HEK293 (cell line): Measurements from ENCODE around the gene NIPBL.

Experiments used
- CTCF ChIA-PET: fragments of 350-600 bp; formaldehyde crosslinking; extraction: SDS; loops from one replicate; lab custom pipeline; 2021; ENCODE audit warnings: antibody characterized with exemption; lab: Yijun Ruan, JAX
- POLR2A ChIA-PET: fragments of 300-600 bp; formaldehyde crosslinking; extraction: SDS; loops from one replicate; lab custom pipeline; 2020; ENCODE audit warnings: antibody characterized with exemption, inconsistent platforms; lab: Yijun Ruan, JAX
- H3K27ac ChIP-seq: fragments of 200-500 bp; sonication (Bioruptor generic); 2 replicates; pipeline ENCODE4 v1.5.1; 2014; ENCODE audit warnings: low read depth, low read length, control low read depth, inconsistent platforms; ENCODE audit errors: extremely low read depth
- H3K36me3 ChIP-seq, 2 experiments: fragments of 200-500 bp in 1 of 2; sonication (Bioruptor generic) in 1 of 2; 1 replicate in 1 of 2; 2 replicates in 1 of 2; pipeline ENCODE4 v1.5.1; 2014 to 2017; ENCODE audit warnings: inconsistent platforms in 2 of 2, low read length in 2 of 2; ENCODE audit not compliant: control insufficient read depth in 2 of 2, insufficient read depth in 1 of 2
- H3K4me1 ChIP-seq: fragments of 200-500 bp; sonication (Bioruptor generic); 2 replicates; pipeline ENCODE4 v1.5.1; 2014; ENCODE audit warnings: mild to moderate bottlenecking, low read length, inconsistent platforms; ENCODE audit not compliant: control insufficient read depth, insufficient read depth
- H3K4me3 ChIP-seq: 2 replicates; pipeline ENCODE4 v1.5.1; 2011; ENCODE audit warnings: low read depth, mild to moderate bottlenecking, control low read depth, low read length, moderate library complexity
- H3K9me3 ChIP-seq: fragments of 200-500 bp; sonication (Bioruptor generic); 2 replicates; pipeline ENCODE4 v1.5.1; 2014; ENCODE audit warnings: low read depth, low read length, inconsistent platforms; ENCODE audit not compliant: control insufficient read depth, insufficient read depth
- GFI1B ChIP-seq: fragments of 450-650 bp; formaldehyde crosslinking; IDR thresholded peaks from 2 replicates; pipeline ENCODE4 v1.5.1; 2016; ENCODE audit warnings: missing biosample characterization, missing genetic modification characterization
- MEIS1 ChIP-seq: sonication (generic); formaldehyde crosslinking; IDR thresholded peaks from 2 replicates; pipeline ENCODE4 v1.8.1; 2022; ENCODE audit warnings: missing genetic modification reagents, mild to moderate bottlenecking, borderline replicate concordance
- OVOL3 ChIP-seq: fragments of 450-650 bp; formaldehyde crosslinking; IDR thresholded peaks from 2 replicates; pipeline ENCODE4 v1.5.1; 2016; ENCODE audit warnings: missing biosample characterization, missing genetic modification characterization
- PRDM6 ChIP-seq: fragments of 450-650 bp; formaldehyde crosslinking; IDR thresholded peaks from 2 replicates; pipeline ENCODE4 v1.5.1; 2017; ENCODE audit warnings: missing biosample characterization, missing genetic modification characterization
- REST ChIP-seq: fragments of 450-650 bp; formaldehyde crosslinking; IDR thresholded peaks from 2 replicates; pipeline ENCODE4 v1.5.1; 2016; ENCODE audit warnings: missing biosample characterization, missing genetic modification characterization
- SCRT2 ChIP-seq: fragments of 450-650 bp; formaldehyde crosslinking; IDR thresholded peaks from 2 replicates; pipeline ENCODE4 v1.5.1; 2016; ENCODE audit warnings: missing biosample characterization, missing genetic modification characterization
- ZBTB1 ChIP-seq: fragments of 450-650 bp; formaldehyde crosslinking; IDR thresholded peaks from 2 replicates; pipeline ENCODE4 v1.5.1; 2016; ENCODE audit warnings: missing biosample characterization, missing genetic modification characterization
- ZBTB21 ChIP-seq: fragments of 450-650 bp; formaldehyde crosslinking; IDR thresholded peaks from 2 replicates; pipeline ENCODE4 v1.5.1; 2017; ENCODE audit warnings: missing biosample characterization, missing genetic modification characterization
- ZNF10 ChIP-seq: fragments of 450-650 bp; formaldehyde crosslinking; IDR thresholded peaks from 2 replicates; pipeline ENCODE4 v1.5.1; 2017; ENCODE audit warnings: missing biosample characterization, missing genetic modification characterization
- ZNF112 ChIP-seq: fragments of 450-650 bp; formaldehyde crosslinking; IDR thresholded peaks from 2 replicates; pipeline ENCODE4 v1.5.0; 2017; ENCODE audit warnings: missing biosample characterization, missing genetic modification characterization
- ZNF140 ChIP-seq: fragments of 450-650 bp; formaldehyde crosslinking; IDR thresholded peaks from 2 replicates; pipeline ENCODE4 v1.5.1; 2016; ENCODE audit warnings: missing biosample characterization, missing genetic modification characterization
- ZNF202 ChIP-seq: fragments of 450-650 bp; formaldehyde crosslinking; IDR thresholded peaks from 2 replicates; pipeline ENCODE4 v1.5.1; 2016; ENCODE audit warnings: missing biosample characterization, missing genetic modification characterization, borderline replicate concordance
- ZNF274 ChIP-seq, 2 experiments: fragments of 200-500 bp in 1 of 2; fragments of 450-650 bp in 1 of 2; sonication (Bioruptor generic) in 1 of 2; formaldehyde crosslinking in 1 of 2; IDR thresholded peaks; 2 replicates each; pipeline versions ENCODE4 v1.5.1 to v1.6.1; 2014 to 2016; ENCODE audit warnings: borderline replicate concordance in 1 of 2, inconsistent platforms in 1 of 2, low read length in 1 of 2, missing biosample characterization in 1 of 2, missing genetic modification characterization in 1 of 2
- ZNF423 ChIP-seq: fragments of 450-650 bp; formaldehyde crosslinking; IDR thresholded peaks from 2 replicates; pipeline ENCODE4 v1.5.1; 2016; ENCODE audit warnings: missing biosample characterization, missing genetic modification characterization
- ZNF529 ChIP-seq: fragments of 450-650 bp; formaldehyde crosslinking; IDR thresholded peaks from 2 replicates; pipeline ENCODE4 v1.5.1; 2017; ENCODE audit warnings: missing genetic modification characterization, missing biosample characterization; ENCODE audit not compliant: insufficient replicate concordance
- ZNF555 ChIP-seq: fragments of 450-650 bp; formaldehyde crosslinking; conservative IDR thresholded peaks from 2 replicates; pipeline ENCODE4 v1.5.1; 2017; ENCODE audit warnings: missing biosample characterization, mild to moderate bottlenecking, missing genetic modification characterization, inconsistent platforms
- ZNF664 ChIP-seq: fragments of 450-650 bp; formaldehyde crosslinking; IDR thresholded peaks from 2 replicates; pipeline ENCODE4 v1.5.1; 2016; ENCODE audit warnings: missing biosample characterization, missing genetic modification characterization
- ZNF747 ChIP-seq: fragments of 450-650 bp; formaldehyde crosslinking; IDR thresholded peaks from 2 replicates; pipeline ENCODE4 v1.5.1; 2016; ENCODE audit warnings: missing biosample characterization, missing genetic modification characterization
- ZNF791 ChIP-seq: fragments of 450-650 bp; formaldehyde crosslinking; IDR thresholded peaks from 2 replicates; pipeline ENCODE4 v1.5.1; 2016; ENCODE audit warnings: missing biosample characterization, missing genetic modification characterization
- ZNF792 ChIP-seq: fragments of 450-650 bp; formaldehyde crosslinking; IDR thresholded peaks from 2 replicates; pipeline ENCODE4 v1.5.1; 2016; ENCODE audit warnings: missing biosample characterization, missing genetic modification characterization
- ZSCAN16 ChIP-seq: fragments of 450-650 bp; formaldehyde crosslinking; IDR thresholded peaks from 2 replicates; pipeline ENCODE4 v1.5.1; 2016; ENCODE audit warnings: missing biosample characterization, missing genetic modification characterization
- TF ChIP-seq, protein P1 (sequence below): fragments of 450-650 bp; formaldehyde crosslinking; IDR thresholded peaks from 2 replicates; pipeline ENCODE4 v1.5.1; 2017; ENCODE audit warnings: missing biosample characterization, missing genetic modification characterization

Gene NIPBL

GRCh38 chr5:36894954-36895353 is 18.4 kb downstream of the NIPBL start:
- Histone ChIP-seq H3K36me3 (no peaks in the 10 kb centered on the region), H3K4me1 (peaks cover 16% of the 10 kb centered on the region), H3K27ac (no peak overlapping the region), H3K9me3 (no peaks in the 10 kb centered on the region), H3K4me3 (no peak overlapping the region)
- POLR2A ChIA-PET: no interaction called here
- CTCF ChIA-PET: interaction anchor here (0.6 to 1.0 kb wide), 2 partner anchors 155 to 1119 kb away, joined by 3 to 4 read pairs; no protein-coding TSS in a partner anchor
- TF ChIP-seq ZNF112 (tag by site-specific recombination): no peak
- no peak for TF ChIP-seq OVOL3 (tag by site-specific recombination)
- TF ChIP-seq ZNF529 (tag by site-specific recombination): no peak
- 0 out of 2 replicates have a peak, but pooled peaks have one; percentile 31 for TF ChIP-seq SCRT2 (tag by site-specific recombination)
- no peak for TF ChIP-seq ZNF274 (IDR thresholded peaks at IDR 0.05; ENCODE audit: low read length)
- TF ChIP-seq ZNF274 (tag by site-specific recombination; IDR thresholded peaks at IDR 0.05; ENCODE audit: borderline replicate concordance): no peak
- TF ChIP-seq, protein P1, sequence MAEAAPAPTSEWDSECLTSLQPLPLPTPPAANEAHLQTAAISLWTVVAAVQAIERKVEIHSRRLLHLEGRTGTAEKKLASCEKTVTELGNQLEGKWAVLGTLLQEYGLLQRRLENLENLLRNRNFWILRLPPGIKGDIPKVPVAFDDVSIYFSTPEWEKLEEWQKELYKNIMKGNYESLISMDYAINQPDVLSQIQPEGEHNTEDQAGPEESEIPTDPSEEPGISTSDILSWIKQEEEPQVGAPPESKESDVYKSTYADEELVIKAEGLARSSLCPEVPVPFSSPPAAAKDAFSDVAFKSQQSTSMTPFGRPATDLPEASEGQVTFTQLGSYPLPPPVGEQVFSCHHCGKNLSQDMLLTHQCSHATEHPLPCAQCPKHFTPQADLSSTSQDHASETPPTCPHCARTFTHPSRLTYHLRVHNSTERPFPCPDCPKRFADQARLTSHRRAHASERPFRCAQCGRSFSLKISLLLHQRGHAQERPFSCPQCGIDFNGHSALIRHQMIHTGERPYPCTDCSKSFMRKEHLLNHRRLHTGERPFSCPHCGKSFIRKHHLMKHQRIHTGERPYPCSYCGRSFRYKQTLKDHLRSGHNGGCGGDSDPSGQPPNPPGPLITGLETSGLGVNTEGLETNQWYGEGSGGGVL (tag by site-specific recombination): no peak
- no peak for TF ChIP-seq ZNF747 (tag by site-specific recombination)
- no peak for TF ChIP-seq ZBTB21
- TF ChIP-seq ZNF664: peak; percentile 27; the same call in 1 of the 2 replicates

DNA sequence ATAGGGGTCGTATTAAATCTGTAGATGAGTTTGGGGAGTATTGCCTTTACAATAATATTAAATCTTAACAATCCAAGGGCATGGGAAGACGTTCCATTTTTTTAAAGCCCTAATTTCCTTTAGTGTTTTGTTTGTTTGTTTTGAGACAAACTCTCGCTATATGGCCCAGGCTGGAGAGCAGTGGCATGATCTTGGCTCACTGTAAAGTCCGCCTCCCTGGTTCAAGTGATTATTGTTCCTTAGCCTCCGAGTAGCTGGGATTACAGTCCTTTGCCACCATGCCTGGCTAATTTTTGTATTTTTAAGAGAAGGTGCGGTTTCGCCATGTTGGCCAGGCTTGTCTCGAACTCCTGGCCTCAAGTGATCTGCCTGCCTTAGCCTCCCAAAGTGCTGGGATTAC is 19.9 kb downstream of the NIPBL start:
- H3K27ac ChIP-seq: no peak overlapping the region
- peak; percentile 96 for TF ChIP-seq ZNF202 (tag by site-specific recombination)
- TF ChIP-seq GFI1B (tag by site-specific recombination): no peak
- no peak for TF ChIP-seq ZBTB1 (tag by site-specific recombination)
- no peak for TF ChIP-seq ZNF10 (tag by site-specific recombination)
- TF ChIP-seq REST (tag by site-specific recombination): no peak
- CTCF ChIA-PET: no interaction called here
- H3K36me3 ChIP-seq: no peaks in the 10 kb centered on the region
- no peaks in the 10 kb centered on the region for H3K9me3 ChIP-seq
- no peak overlapping the region for H3K4me3 ChIP-seq
- H3K4me1 ChIP-seq: peaks cover 20% of the 10 kb centered on the region
- POLR2A ChIA-PET: no interaction called here

DNA sequence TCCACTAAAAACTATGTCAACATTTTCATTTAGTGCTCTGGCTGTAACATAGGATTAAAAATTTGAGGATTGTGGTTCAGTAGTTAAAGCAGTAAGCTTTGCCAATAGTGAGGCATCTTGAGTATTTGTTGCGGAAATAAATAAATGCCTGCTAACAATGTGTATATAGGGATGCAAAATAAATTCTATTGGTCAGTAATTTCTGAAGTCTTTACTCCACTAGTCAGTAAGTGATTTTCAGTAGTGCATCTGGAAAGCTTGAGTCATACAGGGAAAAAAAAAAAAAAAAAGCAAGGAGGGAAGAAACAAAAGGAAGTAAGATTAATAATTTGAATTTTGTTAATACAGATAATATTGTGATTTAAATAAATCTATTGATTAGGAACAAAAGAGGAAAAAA is 21.0 kb downstream of the NIPBL start:
- H3K27ac ChIP-seq: no peak overlapping the region
- POLR2A ChIA-PET: no interaction called here
- no peak for TF ChIP-seq ZSCAN16 (tag by site-specific recombination)
- no peak for TF ChIP-seq ZNF792 (tag by site-specific recombination)
- no peak for TF ChIP-seq ZNF555 (tag by site-specific recombination)
- no peak for TF ChIP-seq ZNF791
- TF ChIP-seq ZNF140: no peak
- no peak for TF ChIP-seq ZNF423 (tag by site-specific recombination)
- TF ChIP-seq MEIS1 (CRISPR knock-in tag): no peak
- TF ChIP-seq PRDM6: peak; percentile 46; the same call in 1 of the 2 replicates
- TF ChIP-seq, all 188 proteins: peak for 1
- H3K36me3 ChIP-seq: no peaks in the 10 kb centered on the region
- peaks cover 20% of the 10 kb centered on the region for H3K4me1 ChIP-seq
- CTCF ChIA-PET: interaction anchor here (0.7 kb wide), 1 partner anchor 27 kb away, joined by 3 read pairs; no protein-coding TSS in a partner anchor
- no peaks in the 10 kb centered on the region for H3K9me3 ChIP-seq
- no peak overlapping the region for H3K4me3 ChIP-seq
